ENCODE data around the gene WDR87. TPM values are rescaled to one million over a fixed set of nuclear protein-coding genes. Genes with fewer than 3 reads are reported as not detected.

Gene WDR87
- total and polyA plus RNA-seq, 10 of the 15 experiments (the other 5 are each of a cell fraction or from before 2014, with no cell fraction given) = not detected

- in situ Hi-C loops (cut with MboI) (no loop called here), intact Hi-C loops (cut with micrococcal nuclease; ENCODE audit: unreplicated experiment) (no loop called here)
- SMC1A ChIA-PET (ENCODE audit: uncharacterized antibody, unreplicated experiment) = no interaction called here
- Histone ChIP-seq H3K79me2 (ENCODE audit: control insufficient read depth, insufficient read depth, low read length) (no peaks in the 10 kb centered on the region), H3K4me1 (ENCODE audit: control insufficient read depth, insufficient read depth, low read length) (no peaks in the 10 kb centered on the region), H3K36me3 (ENCODE audit: control insufficient read depth in 2 of 2, insufficient read depth in 2 of 2, low read length in 1 of 2) (no peaks in the 10 kb centered on the region), H3K27ac (ENCODE audit: control insufficient read depth, insufficient read depth) (no peak overlapping the region), H4K20me1 (ENCODE audit: control insufficient read depth, insufficient read depth) (no peaks in the 10 kb centered on the region), H3K4me2 (ENCODE audit: control insufficient read depth, insufficient read depth) (no peak overlapping the region), H3K9me3 (replicated peaks; ENCODE audit: control insufficient read depth, insufficient read depth, low read length) (no peaks in the 10 kb centered on the region; the same call in 2 of the 3 replicates), H3K27me3 (replicated peaks in 1 of 2; ENCODE audit: control insufficient read depth in 2 of 2, insufficient read depth in 2 of 2, low read length in 1 of 2) (no peaks in the 10 kb centered on the region; a peak in 1 of 4 replicates), H3K9ac (ENCODE audit: control insufficient read depth, insufficient read depth, low read length) (no peak overlapping the region), H3K4me3 (no peak overlapping the region), H2AFZ (ENCODE audit: control insufficient read depth, low read depth, low read length) (no peak overlapping the region)
- POLR2A ChIA-PET = no interaction called here
- 60% methylated on average over 3 of the region's 3 CpGs for WGBS (ENCODE audit: insufficient coverage, insufficient replicate concordance, low lambda C conversion rate, missing lambda C conversion rate)
- RAD21 ChIA-PET (ENCODE audit: unreplicated experiment) = no interaction called here
- no peak for DNase-seq (ENCODE audit: low read depth, low spot score)
- no peak for FAIRE-seq
- no peak for ATAC-seq
- CTCF ChIA-PET = interaction anchor here (0.6 kb wide), 1 partner anchor 347 kb away, joined by 4 read pairs; no protein-coding TSS in a partner anchor
- BruUV-seq (replicated peaks) = no TSS peak
- TF ChIP-seq IKZF1 (conservative IDR thresholded peaks at IDR 0.05) = no peak
- TF ChIP-seq ASH2L (IDR thresholded peaks at IDR 0.05; ENCODE audit: borderline replicate concordance, low read depth) = no peak
- no peak for TF ChIP-seq ZNF687 (IDR thresholded peaks at IDR 0.05)
- no peak for TF ChIP-seq MYC (IDR thresholded peaks at IDR 0.05; ENCODE audit: insufficient read depth, insufficient read length, insufficient replicate concordance, low read length, severe bottlenecking)
- no peak for TF ChIP-seq LARP7 (IDR thresholded peaks at IDR 0.05)
- TF ChIP-seq NRF1 (conservative IDR thresholded peaks at IDR 0.05; ENCODE audit: low read depth, low read length) = no peak
- no peak for TF ChIP-seq RELA (IDR thresholded peaks at IDR 0.05; ENCODE audit: borderline replicate concordance, partially characterized antibody)
- TF ChIP-seq TAF1 (IDR thresholded peaks at IDR 0.05; ENCODE audit: borderline replicate concordance, low read depth, low read length) = no peak
- no peak for TF ChIP-seq IRF3 (IDR thresholded peaks at IDR 0.05)
- no peak for TF ChIP-seq USF1 (IDR thresholded peaks at IDR 0.05; ENCODE audit: borderline replicate concordance, extremely low read length, insufficient read depth, low read depth, low read length)
- no peak for TF ChIP-seq MXI1 (IDR thresholded peaks at IDR 0.05; ENCODE audit: low read depth, low read length)
- no peak for TF ChIP-seq HCFC1 (IDR thresholded peaks at IDR 0.05; ENCODE audit: low read length)
- TF ChIP-seq TBL1XR1 (IDR thresholded peaks at IDR 0.05; ENCODE audit: low read depth, low read length) = no peak
- no peak for TF ChIP-seq ATF2 (IDR thresholded peaks at IDR 0.05; ENCODE audit: low read length)
- no peak for TF ChIP-seq ZSCAN29 (IDR thresholded peaks at IDR 0.05)
- TF ChIP-seq SREBF2 (IDR thresholded peaks at IDR 0.05; ENCODE audit: low read length) = no peak
These were observed 41.9 kb downstream of the WDR87 start for GRCh38 chr19:37864501-37864900.
